Loucy (cell line): ENCODE measurements around the gene ZNF226.
"Not testable (repeated sequence)": the region's sequence is repeated elsewhere in the genome, so short reads cannot be mapped to it uniquely, and the experiment has no call there.

Source experiments
- H2AFZ ChIP-seq: fragments of 200-600 bp; sonication (generic); 2 replicates; pipeline ENCODE4 v1.6.0; 2016; ENCODE audit warnings: antibody characterized with exemption, mild to moderate bottlenecking, low read length, moderate library complexity
- H3F3A ChIP-seq: fragments of 200-600 bp; 2 replicates; pipeline ENCODE4 v1.6.0; 2016; ENCODE audit warnings: antibody characterized with exemption, low read depth, mild to moderate bottlenecking
- H3K27me3 ChIP-seq: fragments of 200-600 bp; sonication (generic); 2 replicates; pipeline ENCODE4 v1.6.1; 2014; ENCODE audit warnings: low read length, mild to moderate bottlenecking; ENCODE audit not compliant: insufficient read depth, poor library complexity, severe bottlenecking
- H3K36me3 ChIP-seq: fragments of 200-600 bp; sonication (generic); 2 replicates; pipeline ENCODE4 v1.6.1; 2016; ENCODE audit warnings: low read length; ENCODE audit not compliant: insufficient read depth
- H3K4me1 ChIP-seq: fragments of 200-600 bp; sonication (generic); 2 replicates; pipeline ENCODE4 v1.5.1; 2014; ENCODE audit warnings: low read length, mild to moderate bottlenecking; ENCODE audit not compliant: insufficient read depth, poor library complexity, severe bottlenecking
- H3K4me2 ChIP-seq: fragments of 200-600 bp; sonication (generic); 2 replicates; pipeline ENCODE4 v1.6.0; 2014; ENCODE audit warnings: antibody characterized with exemption, low read length, low read depth, mild to moderate bottlenecking; ENCODE audit not compliant: poor library complexity, severe bottlenecking
- H3K4me3 ChIP-seq: fragments of 200-600 bp; sonication (generic); 2 replicates; pipeline ENCODE4 v1.5.1; 2014; ENCODE audit warnings: low read length, mild to moderate bottlenecking, mixed read lengths; ENCODE audit not compliant: poor library complexity, severe bottlenecking
- H3K79me2 ChIP-seq: fragments of 200-600 bp; sonication (generic); 2 replicates; pipeline ENCODE4 v1.6.1; 2014; ENCODE audit warnings: low read length; ENCODE audit not compliant: insufficient read depth
- H3K9ac ChIP-seq: fragments of 200-600 bp; sonication (generic); 2 replicates; pipeline ENCODE4 v1.6.0; 2014; ENCODE audit warnings: mild to moderate bottlenecking, low read depth, low read length, moderate library complexity; ENCODE audit not compliant: poor library complexity, severe bottlenecking
- H3K9me2 ChIP-seq: fragments of 200-600 bp; sonication (generic); replicated peaks from 2 replicates; pipeline ENCODE4 v1.6.1; 2016; ENCODE audit warnings: low read depth, low read length, mixed read lengths
- H3K9me3 ChIP-seq: fragments of 200-600 bp; sonication (generic); 2 replicates; pipeline ENCODE4 v1.6.1; 2014; ENCODE audit warnings: mild to moderate bottlenecking, antibody characterized with exemption, low read length, low read depth; ENCODE audit not compliant: insufficient read depth
- H4K20me1 ChIP-seq: fragments of 200-600 bp; sonication (generic); 2 replicates; pipeline ENCODE4 v1.6.0; 2014; ENCODE audit warnings: antibody characterized with exemption, low read length, mild to moderate bottlenecking; ENCODE audit not compliant: insufficient read depth, poor library complexity, severe bottlenecking
- EZH2phosphoT487 ChIP-seq: fragments of 200-600 bp; IDR thresholded peaks from 2 replicates; pipeline ENCODE4 v1.6.1; 2018; ENCODE audit warnings: antibody characterized with exemption, mild to moderate bottlenecking, moderate library complexity, borderline replicate concordance
- TF ChIP-seq, protein P1 (sequence below): fragments of 200-600 bp; sonication (generic); conservative IDR thresholded peaks from 2 replicates; pipeline ENCODE4 v1.5.1; 2014; ENCODE audit warnings: mild to moderate bottlenecking, antibody characterized with exemption, low read length

ZNF226 gene

GRCh38 chr19:44212866-44213346, 48.0 kb downstream of the ZNF226 start:
- Histone ChIP-seq H3K9ac (peak overlapping the region; percentile 82), H3K9me2 (no peaks in the 10 kb centered on the region), H3K36me3 (peaks cover 8% of the 10 kb centered on the region; the same call in 1 of the 2 replicates), H4K20me1 (peaks cover 19% of the 10 kb centered on the region), H3K4me1 (peaks cover 39% of the 10 kb centered on the region), H3K4me3 (peak overlapping the region; percentile 97), H3K9me3 (no peaks in the 10 kb centered on the region), H3K4me2 (peak overlapping the region; percentile 96), H3K79me2 (peaks cover 50% of the 10 kb centered on the region), H3F3A (no peaks in the 10 kb centered on the region), H3K27me3 (peaks cover 8% of the 10 kb centered on the region), H2AFZ (peak overlapping the region; percentile 95)
- TF ChIP-seq, protein P1, sequence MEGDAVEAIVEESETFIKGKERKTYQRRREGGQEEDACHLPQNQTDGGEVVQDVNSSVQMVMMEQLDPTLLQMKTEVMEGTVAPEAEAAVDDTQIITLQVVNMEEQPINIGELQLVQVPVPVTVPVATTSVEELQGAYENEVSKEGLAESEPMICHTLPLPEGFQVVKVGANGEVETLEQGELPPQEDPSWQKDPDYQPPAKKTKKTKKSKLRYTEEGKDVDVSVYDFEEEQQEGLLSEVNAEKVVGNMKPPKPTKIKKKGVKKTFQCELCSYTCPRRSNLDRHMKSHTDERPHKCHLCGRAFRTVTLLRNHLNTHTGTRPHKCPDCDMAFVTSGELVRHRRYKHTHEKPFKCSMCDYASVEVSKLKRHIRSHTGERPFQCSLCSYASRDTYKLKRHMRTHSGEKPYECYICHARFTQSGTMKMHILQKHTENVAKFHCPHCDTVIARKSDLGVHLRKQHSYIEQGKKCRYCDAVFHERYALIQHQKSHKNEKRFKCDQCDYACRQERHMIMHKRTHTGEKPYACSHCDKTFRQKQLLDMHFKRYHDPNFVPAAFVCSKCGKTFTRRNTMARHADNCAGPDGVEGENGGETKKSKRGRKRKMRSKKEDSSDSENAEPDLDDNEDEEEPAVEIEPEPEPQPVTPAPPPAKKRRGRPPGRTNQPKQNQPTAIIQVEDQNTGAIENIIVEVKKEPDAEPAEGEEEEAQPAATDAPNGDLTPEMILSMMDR = no peak
- no peak for TF ChIP-seq EZH2phosphoT487

- H3K9me2 ChIP-seq, H3K4me2 ChIP-seq, H3K4me3 ChIP-seq, H2AFZ ChIP-seq, H3K27me3 ChIP-seq, H3F3A ChIP-seq, H3K9ac ChIP-seq, H3K9me3 ChIP-seq: not testable (repeated sequence)
- Histone ChIP-seq H4K20me1 (peaks cover 14% of the 10 kb centered on the region), H3K36me3 (peaks cover 21% of the 10 kb centered on the region; the same call in 1 of the 2 replicates), H3K4me1 (peaks cover 25% of the 10 kb centered on the region), H3K79me2 (peaks cover 25% of the 10 kb centered on the region)
These were observed 55.0 kb downstream of the ZNF226 start for GRCh38 chr19:44219926-44220325.

DNA sequence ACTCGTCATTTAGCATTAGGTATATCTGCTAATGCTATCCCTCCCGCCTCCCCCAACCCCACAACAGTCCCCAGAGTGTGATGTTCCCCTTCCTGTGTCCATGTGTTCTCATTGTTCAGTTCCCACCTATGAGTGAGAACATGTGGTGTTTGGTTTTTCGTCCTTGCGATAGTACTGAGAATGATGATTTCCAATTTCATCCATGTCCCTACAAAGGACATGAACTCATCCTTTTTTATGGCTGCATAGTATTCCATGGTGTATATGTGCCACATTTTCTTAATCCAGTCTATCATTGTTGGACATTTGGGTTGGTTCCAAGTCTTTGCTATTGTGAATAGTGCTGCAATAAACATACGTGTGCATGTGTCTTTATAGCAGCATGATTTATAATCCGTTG, 55.9 kb downstream of the ZNF226 start:
- H3K4me1 ChIP-seq = peaks cover 23% of the 10 kb centered on the region
- H3K9ac ChIP-seq, H3K9me3 ChIP-seq, H2AFZ ChIP-seq, H3K27me3 ChIP-seq, H3K4me3 ChIP-seq, H3K4me2 ChIP-seq, H3F3A ChIP-seq, H3K9me2 ChIP-seq: not testable (repeated sequence)
- H3K36me3 ChIP-seq = peaks cover 21% of the 10 kb centered on the region; the same call in 1 of the 2 replicates
- peaks cover 18% of the 10 kb centered on the region for H3K79me2 ChIP-seq
- peaks cover 14% of the 10 kb centered on the region for H4K20me1 ChIP-seq

DNA sequence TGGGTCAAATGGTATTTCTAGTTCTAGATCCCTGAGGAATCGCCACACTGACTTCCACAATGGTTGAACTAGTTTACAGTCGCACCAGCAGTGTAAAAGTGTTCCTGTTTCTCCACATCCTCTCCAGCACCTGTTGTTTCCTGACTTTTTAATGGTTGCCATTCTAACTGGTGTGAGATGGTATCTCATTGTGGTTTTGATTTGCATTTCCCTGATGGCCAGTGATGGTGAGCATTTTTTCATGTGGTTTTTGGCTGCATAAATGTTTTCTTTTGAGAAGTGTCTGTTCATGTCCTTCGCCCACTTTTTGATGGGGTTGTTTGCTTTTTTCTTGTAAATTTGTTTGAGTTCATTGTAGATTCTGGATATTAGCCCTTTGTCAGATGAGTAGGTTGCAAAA, 56.4 kb downstream of the ZNF226 start:
- not testable (repeated sequence) for H3K4me2 ChIP-seq, H3K4me3 ChIP-seq, H3K9ac ChIP-seq, H3K9me3 ChIP-seq, H3K9me2 ChIP-seq, H3F3A ChIP-seq, H4K20me1 ChIP-seq, H2AFZ ChIP-seq, H3K27me3 ChIP-seq
- Histone ChIP-seq H3K4me1 (peaks cover 19% of the 10 kb centered on the region), H3K36me3 (peaks cover 21% of the 10 kb centered on the region; the same call in 1 of the 2 replicates), H3K79me2 (peaks cover 14% of the 10 kb centered on the region)
